OCI-LY7 (cell line): Measurements from ENCODE around the gene ZNRF1. TPM values are rescaled to one million over a fixed set of nuclear protein-coding genes. Genes with fewer than 3 reads are reported as not detected.
A peak's percentile ranks its signal among the peaks of the same experiment; 100 is the strongest.

ENCODE experiments used
- BruUV-seq: library from RNA; stranded (reverse); fragments of 400-500 nt; replicated peaks from 2 replicates; lab custom pipeline; 2021; lab: Mats Ljungman, UMichigan
- CTCF ChIA-PET: fragments of 300-600 bp; sonication (Branson Sonifier 250); formaldehyde crosslinking; loops from one replicate; lab custom pipeline; 2022; ENCODE audit warnings: antibody characterized with exemption; ENCODE audit not compliant: unreplicated experiment; lab: Charles Lee
- POLR2A ChIA-PET: fragments of 300-600 bp; sonication (Branson Sonifier 250); formaldehyde crosslinking; loops from one replicate; lab custom pipeline; 2022; ENCODE audit warnings: antibody characterized with exemption; lab: Charles Lee
- DNase-seq: peaks from one replicate; pipeline ENCODE4 v3.0.0-alpha.2; 2015; ENCODE audit warnings: low spot score
- H2AFZ ChIP-seq: fragments of 200-600 bp; sonication (generic), shearing (Covaris generic); 2 replicates; pipeline ENCODE4 v1.6.1; 2014; ENCODE audit warnings: mild to moderate bottlenecking, antibody characterized with exemption, low read length, moderate library complexity
- H3K27ac ChIP-seq: fragments of 200-600 bp; sonication (generic); 2 replicates; pipeline ENCODE4 v1.5.1; 2014; ENCODE audit warnings: mixed run types, low read depth, mild to moderate bottlenecking, moderate library complexity, low read length, inconsistent platforms; ENCODE audit not compliant: poor library complexity, severe bottlenecking
- H3K36me3 ChIP-seq: fragments of 200-600 bp; sonication (generic); 2 replicates; pipeline ENCODE4 v1.6.1; 2014; ENCODE audit warnings: mild to moderate bottlenecking, antibody characterized with exemption, low read length, moderate library complexity, mixed read lengths; ENCODE audit not compliant: insufficient read depth
- H3K4me1 ChIP-seq: fragments of 200-600 bp; sonication (generic); 2 replicates; pipeline ENCODE4 v1.5.1; 2014; ENCODE audit warnings: mild to moderate bottlenecking, low read length; ENCODE audit not compliant: insufficient read depth, poor library complexity, severe bottlenecking
- H3K4me2 ChIP-seq: fragments of 200-600 bp; sonication (generic); 2 replicates; pipeline ENCODE4 v1.6.1; 2014; ENCODE audit warnings: mild to moderate bottlenecking, low read length
- H3K4me3 ChIP-seq: fragments of 200-600 bp; sonication (generic); 2 replicates; pipeline ENCODE4 v1.5.1; 2014; ENCODE audit warnings: mild to moderate bottlenecking, low read depth, low read length; ENCODE audit not compliant: poor library complexity, severe bottlenecking
- H3K79me2 ChIP-seq: fragments of 200-600 bp; sonication (generic); 2 replicates; pipeline ENCODE4 v1.6.1; 2016; ENCODE audit warnings: low read depth, mild to moderate bottlenecking, low read length, moderate library complexity, mixed read lengths; ENCODE audit not compliant: insufficient read depth
- H3K9me2 ChIP-seq: fragments of 200-600 bp; sonication (generic); 2 replicates; pipeline ENCODE4 v1.6.1; 2016; ENCODE audit warnings: mild to moderate bottlenecking, low read length, mixed read lengths; ENCODE audit not compliant: insufficient read depth
- H3K9me3 ChIP-seq: fragments of 200-600 bp; sonication (generic); 2 replicates; pipeline ENCODE4 v1.6.1; 2014; ENCODE audit warnings: mild to moderate bottlenecking, mixed run types, low read length, mixed read lengths
- H4K20me1 ChIP-seq: fragments of 200-600 bp; sonication (generic); 2 replicates; pipeline ENCODE4 v1.6.1; 2014; ENCODE audit warnings: mild to moderate bottlenecking, antibody characterized with exemption, low read length, moderate library complexity, mixed read lengths; ENCODE audit not compliant: insufficient read depth
- CTCF ChIP-seq: fragments of 200-600 bp; sonication (generic); conservative IDR thresholded peaks from 2 replicates; pipeline ENCODE4 v1.5.1; 2014; ENCODE audit warnings: mild to moderate bottlenecking, antibody characterized with exemption, low read length, moderate library complexity, mixed read lengths
- EZH2phosphoT487 ChIP-seq: fragments of 200-600 bp; sonication (generic); IDR thresholded peaks from 2 replicates; pipeline ENCODE4 v1.6.1; 2018; ENCODE audit warnings: low read depth, borderline replicate concordance, mild to moderate bottlenecking, mixed run types, antibody characterized with exemption, low read length, moderate library complexity, mixed read lengths
- intact Hi-C: fragments of 100-400 bp; cut with micrococcal nuclease; formaldehyde crosslinking; loops from one replicate; pipeline ENCODE4 v1.10.0; 2022; ENCODE audit not compliant: unreplicated experiment
- total RNA-seq, 2 experiments: library from RNA; depleted of rRNA in 1 of 2; stranded (reverse); fragments of >200 nt in 1 of 2; shearing (Covaris generic) in 1 of 2; gene quantifications; 2 replicates each; pipeline ENCODE4 v1.2.3, GENCODE V29; 2014 to 2022

ZNRF1 gene
- total RNA-seq, 2 experiments from 2014 or later: 11.8 to 23.7 TPM

DNA sequence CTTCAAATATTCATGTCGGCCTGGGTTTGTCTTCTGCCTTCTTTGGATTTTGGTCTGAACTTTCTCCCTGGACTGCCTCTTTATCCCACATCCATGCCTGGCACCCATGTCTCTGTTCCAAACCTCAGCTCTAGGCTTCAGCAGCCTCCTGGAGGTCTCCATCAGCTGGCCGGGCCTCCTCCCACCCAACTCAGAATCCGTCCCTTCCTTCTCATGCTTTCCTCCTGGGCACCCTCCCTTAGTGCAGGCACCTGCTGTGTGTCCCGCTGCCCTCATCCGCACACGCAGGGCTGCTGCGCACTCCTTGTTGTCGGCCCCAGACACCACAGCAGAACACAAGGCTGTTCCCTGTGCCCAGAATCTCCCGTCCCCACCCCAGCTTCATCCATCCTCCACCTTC is 103.8 kb downstream of the ZNRF1 start:
- Histone ChIP-seq H3K27ac (no peak overlapping the region), H3K9me3 (no peaks in the 10 kb centered on the region), H4K20me1 (no peaks in the 10 kb centered on the region), H3K9me2 (no peaks in the 10 kb centered on the region), H2AFZ (no peak overlapping the region), H3K79me2 (no peaks in the 10 kb centered on the region), H3K4me2 (no peak overlapping the region), H3K4me3 (no peak overlapping the region), H3K4me1 (peaks cover 52% of the 10 kb centered on the region), H3K36me3 (no peaks in the 10 kb centered on the region)
- intact Hi-C loops: no loop called here
- BruUV-seq: no TSS peak
- CTCF ChIA-PET: no interaction called here
- no peak for TF ChIP-seq EZH2phosphoT487
- no peak for TF ChIP-seq CTCF
- POLR2A ChIA-PET: interaction anchor here (0.7 kb wide), 1 partner anchor 1059 kb away, joined by 3 read pairs; no protein-coding TSS in a partner anchor
- no peak for DNase-seq

DNA sequence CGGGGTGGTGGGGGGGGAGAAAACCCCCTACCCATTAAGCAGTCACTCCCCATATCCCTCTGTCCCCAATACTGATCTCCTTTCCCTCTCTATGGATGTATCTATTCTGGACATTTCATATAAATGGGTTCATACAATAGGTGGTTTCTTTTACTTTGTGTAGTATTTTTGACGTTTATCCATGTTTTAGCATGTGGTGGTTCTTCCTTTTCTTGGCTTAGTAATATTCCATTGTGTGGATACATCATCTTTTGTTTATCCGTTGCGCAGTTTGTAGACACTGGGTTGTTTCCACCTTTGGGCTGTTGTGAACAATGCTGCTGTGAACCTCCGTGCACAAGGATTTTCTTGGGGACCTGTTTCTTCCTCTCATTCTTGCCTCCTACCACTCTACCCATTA is 105.2 kb downstream of the ZNRF1 start:
- TF ChIP-seq CTCF (no peak), EZH2phosphoT487 (no peak)
- Histone ChIP-seq H3K27ac (no peak overlapping the region), H3K9me2 (no peaks in the 10 kb centered on the region), H3K79me2 (no peaks in the 10 kb centered on the region), H3K9me3 (no peaks in the 10 kb centered on the region), H2AFZ (no peak overlapping the region), H3K4me2 (no peak overlapping the region), H3K36me3 (no peaks in the 10 kb centered on the region), H4K20me1 (no peaks in the 10 kb centered on the region), H3K4me1 (peaks cover 56% of the 10 kb centered on the region), H3K4me3 (no peak overlapping the region)
- DNase-seq: no peak
- intact Hi-C loops: no loop called here
- no TSS peak for BruUV-seq
- POLR2A ChIA-PET: no interaction called here
- CTCF ChIA-PET: no interaction called here

GRCh38 chr16:75104836-75105235 is 106.0 kb downstream of the ZNRF1 start:
- Histone ChIP-seq H3K4me3 (no peak overlapping the region), H3K9me2 (no peaks in the 10 kb centered on the region), H3K79me2 (no peaks in the 10 kb centered on the region), H3K4me1 (peaks cover 56% of the 10 kb centered on the region), H3K27ac (no peak overlapping the region), H3K4me2 (peak overlapping the region; percentile 59), H3K9me3 (no peaks in the 10 kb centered on the region), H3K36me3 (no peaks in the 10 kb centered on the region), H2AFZ (no peak overlapping the region), H4K20me1 (no peaks in the 10 kb centered on the region)
- ChIA-PET CTCF (interaction anchor here (0.6 to 1.5 kb wide), 2 partner anchors 8 to 30 kb away, joined by 3 to 5 read pairs; no protein-coding TSS in a partner anchor), POLR2A (interaction anchor here (0.6 to 1.5 kb wide), 4 partner anchors 15 to 273 kb away, joined by 3 to 5 read pairs (median 3); partner anchors contain the start of gene WDR59)
- BruUV-seq: no TSS peak
- DNase-seq: no peak
- TF ChIP-seq EZH2phosphoT487: no peak
- TF ChIP-seq CTCF: no peak
- intact Hi-C loops: no loop called here
